ENCODE results near the gene GXYLT2. TPM values are rescaled to one million over a fixed set of nuclear protein-coding genes. Genes with fewer than 3 reads are reported as not detected.

GXYLT2 gene
- total RNA-seq, 1 donor from 2014 or later: 7.8 TPM

- Mint-ChIP-seq H3K27me3 (ENCODE audit: unreplicated experiment) (peaks cover 6% of the 10 kb centered on the region), H3K9me3 (ENCODE audit: unreplicated experiment) (no peaks in the 10 kb centered on the region), H3K4me1 (ENCODE audit: unreplicated experiment) (peaks cover 12% of the 10 kb centered on the region), H3K4me3 (ENCODE audit: unreplicated experiment) (no peak overlapping the region), H3K36me3 (ENCODE audit: unreplicated experiment) (no peaks in the 10 kb centered on the region), H3K27ac (ENCODE audit: unreplicated experiment) (no peak overlapping the region)
- DNase-seq (ENCODE audit: extremely low spot score, unreplicated experiment): no peak
- TF ChIP-seq, protein P1, sequence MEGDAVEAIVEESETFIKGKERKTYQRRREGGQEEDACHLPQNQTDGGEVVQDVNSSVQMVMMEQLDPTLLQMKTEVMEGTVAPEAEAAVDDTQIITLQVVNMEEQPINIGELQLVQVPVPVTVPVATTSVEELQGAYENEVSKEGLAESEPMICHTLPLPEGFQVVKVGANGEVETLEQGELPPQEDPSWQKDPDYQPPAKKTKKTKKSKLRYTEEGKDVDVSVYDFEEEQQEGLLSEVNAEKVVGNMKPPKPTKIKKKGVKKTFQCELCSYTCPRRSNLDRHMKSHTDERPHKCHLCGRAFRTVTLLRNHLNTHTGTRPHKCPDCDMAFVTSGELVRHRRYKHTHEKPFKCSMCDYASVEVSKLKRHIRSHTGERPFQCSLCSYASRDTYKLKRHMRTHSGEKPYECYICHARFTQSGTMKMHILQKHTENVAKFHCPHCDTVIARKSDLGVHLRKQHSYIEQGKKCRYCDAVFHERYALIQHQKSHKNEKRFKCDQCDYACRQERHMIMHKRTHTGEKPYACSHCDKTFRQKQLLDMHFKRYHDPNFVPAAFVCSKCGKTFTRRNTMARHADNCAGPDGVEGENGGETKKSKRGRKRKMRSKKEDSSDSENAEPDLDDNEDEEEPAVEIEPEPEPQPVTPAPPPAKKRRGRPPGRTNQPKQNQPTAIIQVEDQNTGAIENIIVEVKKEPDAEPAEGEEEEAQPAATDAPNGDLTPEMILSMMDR (IDR thresholded peaks at IDR 0.05): no peak
Measured at GRCh38 chr3:72900048-72900447, 12.2 kb downstream of the GXYLT2 start.

DNA sequence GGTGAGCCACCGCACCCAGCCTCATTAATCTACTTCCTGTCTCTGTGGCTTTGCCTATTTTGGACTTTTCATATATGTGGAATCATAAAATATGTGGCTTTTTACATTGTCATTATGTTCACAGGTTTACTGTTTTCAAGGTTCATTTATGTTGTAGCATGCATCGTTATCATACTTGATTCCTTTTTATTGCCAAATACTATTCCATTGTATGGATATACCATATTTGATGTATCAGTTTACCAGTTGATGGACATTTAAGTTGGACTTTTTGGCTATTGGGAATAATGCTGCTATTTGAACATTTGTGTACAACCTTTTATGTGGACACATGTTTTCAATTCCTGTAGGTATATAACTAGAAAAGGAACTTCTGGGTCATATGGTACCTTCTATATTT is 14.0 kb downstream of the GXYLT2 start:
- peaks cover 10% of the 10 kb centered on the region for H3K4me1 Mint-ChIP-seq (ENCODE audit: unreplicated experiment)

DNA sequence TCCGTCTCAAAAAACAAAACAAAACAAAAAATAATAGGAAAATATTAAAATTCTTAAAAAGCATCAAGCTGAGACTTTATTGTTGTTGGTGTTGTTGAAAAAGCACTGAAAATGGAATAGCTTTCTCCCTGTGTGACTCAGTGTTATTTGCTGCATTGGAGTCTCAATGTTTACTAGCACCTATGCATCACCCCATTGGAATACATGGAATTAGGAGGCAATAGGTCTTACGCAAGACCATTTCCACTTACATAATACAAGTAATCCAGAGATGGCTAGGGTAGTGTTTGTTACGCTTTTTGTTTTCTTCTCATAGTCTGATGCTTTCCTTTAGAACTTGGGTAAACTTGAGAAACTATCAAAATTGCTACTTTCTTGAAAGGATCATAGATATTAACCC is 15.2 kb downstream of the GXYLT2 start:
- H3K36me3 Mint-ChIP-seq (ENCODE audit: unreplicated experiment): no peaks in the 10 kb centered on the region
- H3K27ac Mint-ChIP-seq (ENCODE audit: unreplicated experiment): no peak overlapping the region
- H3K4me1 Mint-ChIP-seq (ENCODE audit: unreplicated experiment): peaks cover 14% of the 10 kb centered on the region
- H3K4me3 Mint-ChIP-seq (ENCODE audit: unreplicated experiment): no peak overlapping the region
- TF ChIP-seq, protein P1 (IDR thresholded peaks at IDR 0.05): no peak
- DNase-seq (ENCODE audit: extremely low spot score, unreplicated experiment): no peak
- no peaks in the 10 kb centered on the region for H3K9me3 Mint-ChIP-seq (ENCODE audit: unreplicated experiment)
- H3K27me3 Mint-ChIP-seq (ENCODE audit: unreplicated experiment): peaks cover 4% of the 10 kb centered on the region

More for the DNA sequence above, 14.0 kb downstream of the GXYLT2 start:
- DNase-seq (ENCODE audit: extremely low spot score, unreplicated experiment): no peak
- TF ChIP-seq, protein P1 (IDR thresholded peaks at IDR 0.05): no peak
- Mint-ChIP-seq H3K27me3 (ENCODE audit: unreplicated experiment) (peaks cover 4% of the 10 kb centered on the region), H3K9me3 (ENCODE audit: unreplicated experiment) (no peaks in the 10 kb centered on the region), H3K4me3 (ENCODE audit: unreplicated experiment) (no peak overlapping the region), H3K27ac (ENCODE audit: unreplicated experiment) (no peak overlapping the region), H3K36me3 (ENCODE audit: unreplicated experiment) (no peaks in the 10 kb centered on the region)

GRCh38 chr3:72904163-72904562 is 16.3 kb downstream of the GXYLT2 start:
- Mint-ChIP-seq H3K9me3 (ENCODE audit: unreplicated experiment) (no peaks in the 10 kb centered on the region), H3K36me3 (ENCODE audit: unreplicated experiment) (no peaks in the 10 kb centered on the region), H3K4me3 (ENCODE audit: unreplicated experiment) (no peak overlapping the region), H3K27ac (ENCODE audit: unreplicated experiment) (no peak overlapping the region), H3K4me1 (ENCODE audit: unreplicated experiment) (peaks cover 19% of the 10 kb centered on the region), H3K27me3 (ENCODE audit: unreplicated experiment) (peaks cover 4% of the 10 kb centered on the region)
- no peak for DNase-seq (ENCODE audit: extremely low spot score, unreplicated experiment)
- TF ChIP-seq, protein P1 (IDR thresholded peaks at IDR 0.05): no peak

- Mint-ChIP-seq H3K9me3 (ENCODE audit: unreplicated experiment) (no peaks in the 10 kb centered on the region), H3K27ac (ENCODE audit: unreplicated experiment) (no peak overlapping the region), H3K36me3 (ENCODE audit: unreplicated experiment) (no peaks in the 10 kb centered on the region), H3K4me1 (ENCODE audit: unreplicated experiment) (peaks cover 19% of the 10 kb centered on the region), H3K4me3 (ENCODE audit: unreplicated experiment) (no peak overlapping the region), H3K27me3 (ENCODE audit: unreplicated experiment) (no peaks in the 10 kb centered on the region)
- no peak for DNase-seq (ENCODE audit: extremely low spot score, unreplicated experiment)
- TF ChIP-seq, protein P1 (IDR thresholded peaks at IDR 0.05): no peak
Measured at GRCh38 chr3:72906154-72906553, 18.3 kb downstream of the GXYLT2 start.
